Fibroblast of mammary gland (primary cell): ENCODE results near the gene ZNF263.

Source experiments
- DNase-seq: peaks from one replicate; pipeline ENCODE4 v3.0.0-alpha.2; 2010; ENCODE audit warnings: low read depth
- H3K4me3 ChIP-seq: 2 replicates; pipeline ENCODE4 v1.5.1; 2011; ENCODE audit warnings: low read depth, mild to moderate bottlenecking, low read length, moderate library complexity; ENCODE audit not compliant: control insufficient read depth
- CTCF ChIP-seq: conservative IDR thresholded peaks from 2 replicates; pipeline ENCODE4 v1.5.1; 2011; ENCODE audit warnings: low read depth, low read length, inconsistent platforms; ENCODE audit not compliant: control insufficient read depth, insufficient read depth

ZNF263 gene

GRCh38 chr16:3295783-3296182 is 12.5 kb downstream of the ZNF263 start:
- no peak overlapping the region for H3K4me3 ChIP-seq
- DNase-seq, result no peak
- TF ChIP-seq CTCF, result no peak

GRCh38 chr16:3304370-3304769 is 21.1 kb downstream of the ZNF263 start:
- TF ChIP-seq CTCF, result no peak
- H3K4me3 ChIP-seq, result peak overlapping the region; percentile 66
- DNase-seq, result peak; percentile 31

- DNase-seq, result peak; percentile 86
- no peak for TF ChIP-seq CTCF
- H3K4me3 ChIP-seq, result peak within 1 kb of the TSS; percentile 66
Measured at GRCh38 chr16:3305109-3306068, 22.1 kb downstream of the ZNF263 start, which contains the start of the genes TIGD7 and ZNF75A. TIGD7 (minus strand) TSS chr16:3305430; CDS start chr16:3300614, 4,816 bp downstream. ZNF75A (plus strand) TSS chr16:3305497; CDS start chr16:3308429, 2,932 bp downstream.

GRCh38 chr16:3306078-3306477 is 22.8 kb downstream of the ZNF263 start:
- H3K4me3 ChIP-seq, result peak overlapping the region; percentile 66
- no peak for DNase-seq
- TF ChIP-seq CTCF, result no peak

- no peak for TF ChIP-seq CTCF
- no peak overlapping the region for H3K4me3 ChIP-seq
- DNase-seq, result no peak
Measured at GRCh38 chr16:3311496-3311895, 28.2 kb downstream of the ZNF263 start.

- H3K4me3 ChIP-seq, result no peak overlapping the region
- peak; percentile 35 for DNase-seq
- no peak for TF ChIP-seq CTCF
Measured at GRCh38 chr16:3317315-3317999, 34.2 kb downstream of the ZNF263 start.
